GM21367 (cell line): Measurements from ENCODE around the gene WNT2.
"Not testable (repeated sequence)": the region's sequence is repeated elsewhere in the genome, so short reads cannot be mapped to it uniquely, and the experiment has no call there.

Source experiments
- ATAC-seq: cut with Tn5 transposase; IDR thresholded peaks from one replicate; pipeline ENCODE4 v1.9.1; 2021; ENCODE audit not compliant: unreplicated experiment

Gene WNT2

GRCh38 chr7:117312593-117313580, 10.0 kb downstream of the WNT2 start:
- ATAC-seq: no peak

GRCh38 chr7:117308891-117309290, 14.0 kb downstream of the WNT2 start:
- no peak for ATAC-seq

GRCh38 chr7:117302396-117302795, 20.5 kb downstream of the WNT2 start:
- ATAC-seq: no peak

GRCh38 chr7:117300506-117300905, 22.4 kb downstream of the WNT2 start:
- not testable (repeated sequence) for ATAC-seq

GRCh38 chr7:117297606-117298005, 25.3 kb downstream of the WNT2 start:
- no peak for ATAC-seq

- ATAC-seq: no peak
Observed at GRCh38 chr7:117296066-117296465, 26.8 kb downstream of the WNT2 start.

GRCh38 chr7:117285826-117286225, 37.0 kb downstream of the WNT2 start:
- no peak for ATAC-seq

- no peak for ATAC-seq
Observed at GRCh38 chr7:117284692-117285091, 38.2 kb downstream of the WNT2 start.

- no peak for ATAC-seq
Observed at GRCh38 chr7:117283779-117284178, 39.1 kb downstream of the WNT2 start.

- ATAC-seq: no peak
Observed at GRCh38 chr7:117283371-117283770, 39.5 kb downstream of the WNT2 start.

GRCh38 chr7:117282239-117282812, 40.5 kb downstream of the WNT2 start:
- ATAC-seq: no peak

GRCh38 chr7:117281562-117281961, 41.3 kb downstream of the WNT2 start:
- ATAC-seq: no peak

GRCh38 chr7:117279931-117280557, 42.8 kb downstream of the WNT2 start:
- ATAC-seq: no peak

- no peak for ATAC-seq
Observed at GRCh38 chr7:117279203-117279602, 43.7 kb downstream of the WNT2 start.

GRCh38 chr7:117278040-117278439, 44.8 kb downstream of the WNT2 start:
- ATAC-seq: no peak

- no peak for ATAC-seq
Observed at GRCh38 chr7:117277576-117277975, 45.3 kb downstream of the WNT2 start.

GRCh38 chr7:117274951-117275350, 47.9 kb downstream of the WNT2 start:
- ATAC-seq: no peak

- ATAC-seq: no peak
Observed at GRCh38 chr7:117273814-117274225, 49.0 kb downstream of the WNT2 start.

GRCh38 chr7:117273325-117273724, 49.5 kb downstream of the WNT2 start:
- no peak for ATAC-seq

GRCh38 chr7:117272017-117272759, 50.7 kb downstream of the WNT2 start:
- ATAC-seq: no peak

GRCh38 chr7:117271566-117271965, 51.3 kb downstream of the WNT2 start:
- ATAC-seq: no peak
